IPS-18a (cell line): Measurements from ENCODE around the gene FGF22.

Experiments
- H3K27ac ChIP-seq: one replicate; pipeline ENCODE4 v1.5.1; 2013; ENCODE audit warnings: low read length
- H3K27me3 ChIP-seq: one replicate; pipeline ENCODE4 v1.6.1; 2013; ENCODE audit warnings: mild to moderate bottlenecking, low read length; ENCODE audit not compliant: control insufficient read depth, insufficient read depth
- H3K36me3 ChIP-seq: one replicate; pipeline ENCODE4 v1.6.1; 2013; ENCODE audit warnings: low read depth, low read length; ENCODE audit not compliant: control insufficient read depth
- H3K4me1 ChIP-seq: one replicate; pipeline ENCODE4 v1.6.1; 2013; ENCODE audit warnings: low read depth, low read length; ENCODE audit not compliant: control insufficient read depth
- H3K4me3 ChIP-seq: one replicate; pipeline ENCODE4 v1.5.1; 2013; ENCODE audit warnings: low read length
- H3K9ac ChIP-seq: one replicate; pipeline ENCODE4 v1.6.1; 2013; ENCODE audit warnings: mild to moderate bottlenecking, low read length, moderate library complexity
- H3K9me3 ChIP-seq: one replicate; pipeline ENCODE4 v1.6.1; 2013; ENCODE audit warnings: low read depth, low read length; ENCODE audit not compliant: control insufficient read depth

FGF22 gene

GRCh38 chr19:670609-671075, 31.0 kb downstream of the FGF22 start:
- Histone ChIP-seq H3K27me3 (peaks cover 12% of the 10 kb centered on the region), H3K4me3 (no peak overlapping the region), H3K4me1 (no peaks in the 10 kb centered on the region), H3K9me3 (no peaks in the 10 kb centered on the region), H3K36me3 (no peaks in the 10 kb centered on the region), H3K9ac (no peak overlapping the region), H3K27ac (no peak overlapping the region)

- no peak overlapping the region for H3K9ac ChIP-seq
- H3K36me3 ChIP-seq: no peaks in the 10 kb centered on the region
- no peak overlapping the region for H3K4me3 ChIP-seq
- H3K4me1 ChIP-seq: no peaks in the 10 kb centered on the region
- peaks cover 26% of the 10 kb centered on the region for H3K27me3 ChIP-seq
- no peak overlapping the region for H3K27ac ChIP-seq
- H3K9me3 ChIP-seq: no peaks in the 10 kb centered on the region
These were observed 34.8 kb downstream of the FGF22 start for GRCh38 chr19:674282-675151.

DNA sequence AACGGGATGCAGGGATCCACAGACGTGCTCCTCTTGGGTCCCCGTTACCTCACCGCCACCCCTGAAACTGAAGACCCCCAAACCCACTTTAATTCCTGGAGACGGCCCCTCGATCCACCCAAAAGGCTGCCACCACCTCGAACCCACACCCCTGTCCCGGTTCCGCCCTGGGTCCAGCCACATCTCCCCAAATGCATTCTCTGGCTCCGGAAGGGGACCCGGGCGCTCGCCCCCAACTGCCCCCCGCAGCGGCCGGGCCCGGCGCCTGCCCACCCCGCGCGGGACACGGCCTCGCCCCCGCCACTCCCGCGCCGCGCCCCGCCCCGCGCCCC, 36.3 kb downstream of the FGF22 start:
- H3K27me3 ChIP-seq: peaks cover 26% of the 10 kb centered on the region
- H3K4me3 ChIP-seq: no peak overlapping the region
- no peak overlapping the region for H3K27ac ChIP-seq

GRCh38 chr19:676339-677105, 36.8 kb downstream of the FGF22 start, which contains the start of gene FSTL3:
FSTL3 (plus strand) TSS chr19:676392; CDS start chr19:676424, 32 bp downstream.
- H3K4me3 ChIP-seq: no peak within 1 kb of the TSS
- peaks cover 26% of the 10 kb centered on the region for H3K27me3 ChIP-seq
- no peaks in the 10 kb centered on the region for H3K9me3 ChIP-seq
- H3K9ac ChIP-seq: no peak within 1 kb of the TSS
- no peaks in the 10 kb centered on the region for H3K4me1 ChIP-seq
- no peaks in the 10 kb centered on the region for H3K36me3 ChIP-seq
- H3K27ac ChIP-seq: no peak within 1 kb of the TSS

More for the DNA sequence above, 36.3 kb downstream of the FGF22 start:
- no peaks in the 10 kb centered on the region for H3K36me3 ChIP-seq
- H3K4me1 ChIP-seq: no peaks in the 10 kb centered on the region
- no peaks in the 10 kb centered on the region for H3K9me3 ChIP-seq
- H3K9ac ChIP-seq: no peak overlapping the region

- Histone ChIP-seq H3K9me3 (no peaks in the 10 kb centered on the region), H3K9ac (no peak overlapping the region), H3K27ac (no peak overlapping the region), H3K4me3 (no peak overlapping the region), H3K36me3 (no peaks in the 10 kb centered on the region), H3K27me3 (peaks cover 26% of the 10 kb centered on the region), H3K4me1 (no peaks in the 10 kb centered on the region)
These were observed 37.5 kb downstream of the FGF22 start for GRCh38 chr19:677201-677600.

- Histone ChIP-seq H3K27ac (no peak overlapping the region), H3K4me1 (no peaks in the 10 kb centered on the region), H3K9ac (no peak overlapping the region)
These were observed 38.1 kb downstream of the FGF22 start for GRCh38 chr19:677601-678436.

GRCh38 chr19:678791-679388, 39.2 kb downstream of the FGF22 start:
- Histone ChIP-seq H3K4me3 (peak overlapping the region; percentile 49), H3K9me3 (no peaks in the 10 kb centered on the region), H3K36me3 (no peaks in the 10 kb centered on the region), H3K27me3 (peaks cover 26% of the 10 kb centered on the region), H3K27ac (no peak overlapping the region), H3K9ac (no peak overlapping the region), H3K4me1 (no peaks in the 10 kb centered on the region)

More at GRCh38 chr19:677601-678436, 38.1 kb downstream of the FGF22 start:
- H3K36me3 ChIP-seq: no peaks in the 10 kb centered on the region
- no peaks in the 10 kb centered on the region for H3K9me3 ChIP-seq
- H3K4me3 ChIP-seq: no peak overlapping the region
- peaks cover 26% of the 10 kb centered on the region for H3K27me3 ChIP-seq

DNA sequence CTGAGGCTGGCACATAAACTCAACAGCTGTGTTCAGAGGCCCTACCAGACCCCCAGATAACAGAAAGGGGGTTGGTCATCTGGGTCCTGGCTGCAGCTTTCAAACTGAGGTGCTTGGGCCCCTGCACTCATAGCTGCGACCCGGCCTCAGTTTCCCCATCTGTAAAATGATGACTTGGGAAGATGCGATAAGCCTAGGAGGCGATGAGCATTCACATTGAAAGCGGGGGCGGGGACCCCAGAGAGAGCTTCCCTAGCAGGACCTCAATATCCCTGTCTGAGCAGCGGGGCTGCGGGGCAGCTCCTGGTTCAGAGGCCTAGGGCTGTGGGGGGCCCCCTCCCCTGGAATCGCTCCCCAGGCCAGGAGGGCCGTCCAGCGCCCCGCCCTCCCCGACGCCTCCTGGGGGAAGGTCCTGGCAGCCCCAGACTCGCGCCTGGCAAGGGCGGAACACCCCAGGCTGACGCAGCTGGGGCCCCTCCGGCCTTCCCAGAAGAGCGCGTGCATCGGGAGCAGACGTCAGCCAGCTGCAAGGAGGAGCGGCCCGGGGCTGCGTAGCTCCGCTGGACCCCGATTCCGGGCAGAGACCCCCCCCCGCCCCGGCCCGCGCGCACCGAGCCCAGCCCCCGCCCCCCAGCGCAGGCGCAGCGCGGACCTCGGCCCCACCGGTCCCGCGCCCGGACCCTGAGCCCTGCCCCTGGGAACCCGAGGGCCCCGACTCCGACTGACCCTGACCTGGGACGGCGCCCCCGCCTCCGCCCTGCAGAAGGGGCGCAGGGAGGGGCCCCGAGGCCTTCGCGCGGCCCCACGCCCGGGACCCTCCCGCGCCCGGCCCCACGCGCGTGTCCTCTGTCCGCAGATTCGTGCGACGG, 40.0 kb downstream of the FGF22 start:
- Histone ChIP-seq H3K4me1 (no peaks in the 10 kb centered on the region), H3K27me3 (peaks cover 26% of the 10 kb centered on the region), H3K9ac (no peak overlapping the region), H3K36me3 (no peaks in the 10 kb centered on the region), H3K9me3 (no peaks in the 10 kb centered on the region), H3K4me3 (peak overlapping the region; percentile 49), H3K27ac (no peak overlapping the region)

DNA sequence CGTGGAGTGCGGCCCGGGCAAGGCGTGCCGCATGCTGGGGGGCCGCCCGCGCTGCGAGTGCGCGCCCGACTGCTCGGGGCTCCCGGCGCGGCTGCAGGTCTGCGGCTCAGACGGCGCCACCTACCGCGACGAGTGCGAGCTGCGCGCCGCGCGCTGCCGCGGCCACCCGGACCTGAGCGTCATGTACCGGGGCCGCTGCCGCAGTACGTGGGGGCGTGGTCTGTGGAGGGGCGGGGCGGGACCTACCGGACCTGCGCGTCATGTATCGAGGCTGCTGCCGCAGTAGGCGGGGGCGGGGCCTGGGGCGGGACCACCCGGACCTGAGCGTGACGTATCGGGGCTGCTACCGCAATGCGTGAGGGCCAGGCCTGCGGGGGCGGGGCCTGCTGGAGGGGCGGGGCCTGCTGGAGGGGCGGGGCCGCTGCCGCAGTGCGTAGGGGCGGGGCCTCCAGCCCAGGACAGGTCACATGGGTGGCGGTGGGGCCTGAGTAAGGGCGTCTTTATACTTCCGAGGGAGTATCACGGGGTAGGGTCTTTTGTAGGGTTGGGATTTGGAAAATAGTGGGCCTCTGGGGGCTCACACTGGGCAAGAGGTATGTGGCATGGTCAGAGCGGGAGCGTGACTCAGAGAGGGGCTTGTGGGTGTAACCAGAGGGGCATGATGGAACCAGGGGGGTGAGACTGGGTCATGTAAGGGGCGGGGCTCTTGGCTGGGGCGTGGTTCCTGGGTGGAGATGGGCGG, 40.8 kb downstream of the FGF22 start:
- H3K27me3 ChIP-seq: peaks cover 21% of the 10 kb centered on the region
- H3K4me3 ChIP-seq: peak overlapping the region; percentile 82
- no peak overlapping the region for H3K27ac ChIP-seq
- H3K9me3 ChIP-seq: no peaks in the 10 kb centered on the region
- no peaks in the 10 kb centered on the region for H3K4me1 ChIP-seq
- peak overlapping the region; percentile 61 for H3K9ac ChIP-seq
- no peaks in the 10 kb centered on the region for H3K36me3 ChIP-seq
